Activated CD8-positive, alpha-beta T cell treated with anti-CD3 and anti-CD28 coated beads, Interleukin-2, amount 10 ng/mL, durations not matched to agents 7 days and 5 days (primary cell): ENCODE measurements around the gene CD99. TPM values are rescaled to one million over a fixed set of nuclear protein-coding genes. Genes with fewer than 3 reads are reported as not detected.
"Not testable (repeated sequence)": the region's sequence is repeated elsewhere in the genome, so short reads cannot be mapped to it uniquely, and the experiment has no call there.

Experiments used
- ATAC-seq: fragments of 150-1000 bp; cut with Tn5 transposase; one replicate; pipeline ENCODE4 v1.10.0; 2021; ENCODE audit warnings: moderate library complexity
- CTCF ChIA-PET: fragments of 350-600 bp; sonication (Branson Sonifier 250); formaldehyde crosslinking; loops from one replicate; lab custom pipeline; 2021; ENCODE audit warnings: antibody characterized with exemption; lab: Charles Lee
- POLR2A ChIA-PET: fragments of 350-600 bp; sonication (Branson Sonifier 250); formaldehyde crosslinking; loops from one replicate; lab custom pipeline; 2021; ENCODE audit warnings: antibody characterized with exemption; lab: Charles Lee
- DNase-seq: peaks from one replicate; pipeline ENCODE4 v3.0.0-alpha.2; 2020
- H3K27ac Mint-ChIP-seq: one replicate; pipeline ENCODE4 v1.8.0; 2021; ENCODE audit warnings: mild to moderate bottlenecking, mixed read lengths
- H3K27me3 Mint-ChIP-seq: one replicate; pipeline ENCODE4 v1.8.0; 2021; ENCODE audit warnings: low read depth, mixed read lengths
- H3K36me3 Mint-ChIP-seq: one replicate; pipeline ENCODE4 v1.8.0; 2021; ENCODE audit warnings: low read depth, mixed read lengths
- H3K4me1 Mint-ChIP-seq: one replicate; pipeline ENCODE4 v1.8.0; 2021; ENCODE audit warnings: low read depth, mixed read lengths
- H3K4me3 Mint-ChIP-seq: one replicate; pipeline ENCODE4 v1.8.0; 2021; ENCODE audit warnings: mild to moderate bottlenecking, mixed read lengths
- H3K9me3 Mint-ChIP-seq: one replicate; pipeline ENCODE4 v1.8.0; 2022; ENCODE audit warnings: mixed read lengths; ENCODE audit not compliant: insufficient read depth
- total RNA-seq, 2 experiments: library from RNA; stranded (reverse); gene quantifications; one replicate each; pipeline ENCODE4 v1.2.3, GENCODE V29; 2021

The CD99 gene
- total RNA-seq, 2 experiments from 2014 or later: 208 to 219 TPM

DNA sequence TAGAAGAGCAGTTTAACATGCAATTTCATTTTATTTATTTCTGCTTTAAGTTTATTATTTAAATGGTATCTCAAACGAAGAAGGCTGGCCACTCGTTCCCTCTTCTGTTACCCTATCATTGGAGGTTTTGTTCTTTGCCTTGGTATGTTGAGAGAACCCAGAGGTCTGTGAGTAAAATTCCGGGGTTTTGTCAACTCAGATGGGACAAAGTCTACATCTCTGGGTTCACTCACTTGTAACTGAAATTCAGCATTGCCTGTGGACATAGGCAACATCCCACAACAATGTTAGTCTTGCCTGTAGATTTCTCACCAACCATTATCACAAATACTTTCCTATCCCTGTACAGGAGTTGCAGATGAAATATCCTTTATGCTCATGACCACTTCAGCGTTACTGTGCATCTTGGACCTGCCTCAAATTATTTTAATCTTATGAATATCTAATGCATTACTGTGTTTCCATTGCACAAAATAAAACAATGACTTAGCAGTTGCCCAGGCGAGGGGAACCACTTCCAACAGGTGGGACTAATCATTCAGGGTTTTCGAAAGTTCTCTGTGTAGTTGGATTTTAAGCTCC, 33.5 kb upstream of the CD99 start:
- ATAC-seq (no peak), DNase-seq (no peak)
- Mint-ChIP-seq H3K4me3 (no peak overlapping the region), H3K36me3 (no peaks in the 10 kb centered on the region), H3K4me1 (no peaks in the 10 kb centered on the region), H3K27ac (no peak overlapping the region), H3K27me3 (no peaks in the 10 kb centered on the region), H3K9me3 (no peaks in the 10 kb centered on the region)
- ChIA-PET POLR2A (no interaction called here), CTCF (no interaction called here)

GRCh38 chrX:2658585-2659292, 32.4 kb upstream of the CD99 start:
- Mint-ChIP-seq H3K27ac (no peak overlapping the region), H3K9me3 (no peaks in the 10 kb centered on the region), H3K27me3 (no peaks in the 10 kb centered on the region), H3K4me1 (no peaks in the 10 kb centered on the region), H3K4me3 (no peak overlapping the region), H3K36me3 (no peaks in the 10 kb centered on the region)
- ATAC-seq (no peak), DNase-seq (no peak)
- ChIA-PET CTCF (no interaction called here), POLR2A (no interaction called here)

- POLR2A ChIA-PET: no interaction called here
- ATAC-seq (no peak), DNase-seq (no peak)
- Mint-ChIP-seq H3K4me3 (no peak overlapping the region), H3K27me3 (no peaks in the 10 kb centered on the region), H3K36me3 (no peaks in the 10 kb centered on the region), H3K27ac (no peak overlapping the region), H3K4me1 (no peaks in the 10 kb centered on the region), H3K9me3 (no peaks in the 10 kb centered on the region)
- CTCF ChIA-PET: no interaction called here
Observed at GRCh38 chrX:2662586-2662985, 28.5 kb upstream of the CD99 start.

GRCh38 chrX:2664502-2664901, 26.6 kb upstream of the CD99 start:
- POLR2A ChIA-PET: no interaction called here
- H3K27me3 Mint-ChIP-seq: no peaks in the 10 kb centered on the region
- no peaks in the 10 kb centered on the region for H3K9me3 Mint-ChIP-seq
- no peaks in the 10 kb centered on the region for H3K4me1 Mint-ChIP-seq
- H3K36me3 Mint-ChIP-seq: no peaks in the 10 kb centered on the region
- no peak for ATAC-seq
- H3K27ac Mint-ChIP-seq: no peak overlapping the region
- H3K4me3 Mint-ChIP-seq: no peak overlapping the region
- DNase-seq: no peak
- CTCF ChIA-PET: no interaction called here

DNA sequence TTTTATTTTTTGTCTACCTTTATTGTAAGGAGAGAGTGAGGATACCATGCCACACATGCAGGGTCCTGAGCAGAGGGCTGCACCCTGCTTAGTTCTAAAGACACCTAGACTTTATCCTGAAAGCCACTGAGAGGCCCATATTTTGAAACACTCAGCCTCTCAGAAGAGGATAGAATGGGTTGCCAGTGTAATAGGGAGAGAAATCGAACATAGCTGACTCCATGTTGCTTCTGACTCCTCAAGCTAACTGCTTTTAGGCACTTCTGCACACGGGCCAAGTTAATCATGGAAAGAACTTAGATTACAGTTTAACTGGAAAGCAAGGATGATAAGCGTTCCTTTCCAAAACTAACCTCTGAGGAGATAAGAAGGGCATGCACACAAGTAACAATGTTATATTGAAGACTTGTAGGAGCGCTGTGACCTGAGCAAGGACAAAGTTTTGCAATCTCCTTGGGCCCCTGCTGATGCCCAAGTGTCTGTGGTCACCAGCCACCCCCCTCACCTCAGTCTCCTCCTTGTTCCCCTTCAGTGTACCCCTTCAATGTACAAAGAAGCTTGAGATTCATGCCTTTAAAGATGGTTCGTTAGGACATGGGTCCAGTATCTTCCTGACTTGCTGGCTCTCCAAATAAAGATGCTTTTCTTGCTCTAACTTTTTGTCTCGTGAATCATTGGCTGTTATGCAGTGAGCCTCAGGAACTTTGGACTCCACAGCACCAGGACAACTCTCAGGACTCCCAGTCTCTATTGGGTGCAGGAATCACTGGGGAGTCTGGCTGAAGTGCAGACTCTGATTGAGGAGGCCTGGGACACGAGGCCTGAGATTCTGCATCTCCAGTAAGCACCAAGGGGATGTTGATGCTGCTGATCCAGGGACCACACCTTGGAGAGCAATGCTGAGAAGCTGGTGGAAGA, 25.4 kb upstream of the CD99 start:
- ChIA-PET POLR2A (no interaction called here), CTCF (no interaction called here)
- Mint-ChIP-seq H3K4me1 (no peaks in the 10 kb centered on the region), H3K27me3 (no peaks in the 10 kb centered on the region), H3K27ac (no peak overlapping the region), H3K9me3 (no peaks in the 10 kb centered on the region), H3K4me3 (no peak overlapping the region), H3K36me3 (no peaks in the 10 kb centered on the region)
- no peak for ATAC-seq
- DNase-seq: no peak

DNA sequence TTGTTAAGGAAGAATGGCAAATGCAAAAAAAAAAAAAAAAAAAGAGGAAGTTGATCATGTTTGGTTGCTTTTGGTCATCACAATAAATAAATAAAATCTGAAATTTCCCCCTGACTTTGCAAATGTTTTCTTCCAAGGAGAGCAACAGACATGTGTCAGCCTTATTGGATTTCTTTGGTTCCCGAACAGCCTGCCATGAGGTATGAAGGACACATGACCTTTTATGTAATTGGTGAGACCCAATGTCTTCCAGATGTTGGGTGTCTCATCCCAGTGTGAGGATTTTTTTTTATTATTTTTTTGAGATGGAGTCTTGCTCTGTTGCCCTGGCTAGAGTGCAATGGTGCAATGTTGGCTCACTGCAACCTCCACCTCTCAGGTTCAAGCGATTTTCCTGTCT, 24.6 kb upstream of the CD99 start:
- ChIA-PET CTCF (no interaction called here), POLR2A (no interaction called here)
- H3K4me3 Mint-ChIP-seq: no peak overlapping the region
- no peak overlapping the region for H3K27ac Mint-ChIP-seq
- no peaks in the 10 kb centered on the region for H3K36me3 Mint-ChIP-seq
- no peaks in the 10 kb centered on the region for H3K9me3 Mint-ChIP-seq
- DNase-seq (no peak), ATAC-seq (no peak)
- no peaks in the 10 kb centered on the region for H3K27me3 Mint-ChIP-seq
- no peaks in the 10 kb centered on the region for H3K4me1 Mint-ChIP-seq

- H3K27me3 Mint-ChIP-seq: no peaks in the 10 kb centered on the region
- H3K4me1 Mint-ChIP-seq: no peaks in the 10 kb centered on the region
- no peaks in the 10 kb centered on the region for H3K36me3 Mint-ChIP-seq
- ChIA-PET CTCF (no interaction called here), POLR2A (no interaction called here)
- H3K4me3 Mint-ChIP-seq: no peak overlapping the region
- DNase-seq: no peak
- no peak for ATAC-seq
- no peak overlapping the region for H3K27ac Mint-ChIP-seq
- H3K9me3 Mint-ChIP-seq: no peaks in the 10 kb centered on the region
Observed at GRCh38 chrX:2670978-2671377, 20.1 kb upstream of the CD99 start.

GRCh38 chrX:2672084-2672483, 19.0 kb upstream of the CD99 start:
- H3K9me3 Mint-ChIP-seq: no peaks in the 10 kb centered on the region
- H3K27ac Mint-ChIP-seq: no peak overlapping the region
- DNase-seq: no peak
- ChIA-PET CTCF (no interaction called here), POLR2A (no interaction called here)
- no peaks in the 10 kb centered on the region for H3K36me3 Mint-ChIP-seq
- no peak overlapping the region for H3K4me3 Mint-ChIP-seq
- no peaks in the 10 kb centered on the region for H3K27me3 Mint-ChIP-seq
- no peaks in the 10 kb centered on the region for H3K4me1 Mint-ChIP-seq
- ATAC-seq: no peak

- DNase-seq (no peak), ATAC-seq (no peak)
- POLR2A ChIA-PET: no interaction called here
- Mint-ChIP-seq H3K27ac (no peak overlapping the region), H3K9me3 (no peaks in the 10 kb centered on the region), H3K4me1 (no peaks in the 10 kb centered on the region), H3K36me3 (no peaks in the 10 kb centered on the region), H3K27me3 (no peaks in the 10 kb centered on the region), H3K4me3 (no peak overlapping the region)
- CTCF ChIA-PET: no interaction called here
Observed at GRCh38 chrX:2673611-2674010, 17.5 kb upstream of the CD99 start.

- POLR2A ChIA-PET, H3K4me1 Mint-ChIP-seq, CTCF ChIA-PET, H3K9me3 Mint-ChIP-seq, ATAC-seq, H3K36me3 Mint-ChIP-seq, DNase-seq, H3K27me3 Mint-ChIP-seq, H3K4me3 Mint-ChIP-seq, H3K27ac Mint-ChIP-seq: not testable (repeated sequence)
Observed at GRCh38 chrX:2675657-2676200, 15.4 kb upstream of the CD99 start.

- no peak for ATAC-seq
- Mint-ChIP-seq H3K9me3 (no peaks in the 10 kb centered on the region), H3K4me1 (no peaks in the 10 kb centered on the region), H3K36me3 (no peaks in the 10 kb centered on the region), H3K27me3 (no peaks in the 10 kb centered on the region), H3K27ac (no peak overlapping the region), H3K4me3 (no peak overlapping the region)
- ChIA-PET POLR2A (no interaction called here), CTCF (no interaction called here)
- no peak for DNase-seq
Observed at GRCh38 chrX:2676794-2677675, 14.1 kb upstream of the CD99 start.
